GM19467 (cell line): ENCODE data around the gene C4BPB.

ENCODE experiments used
- ATAC-seq: cut with Tn5 transposase; IDR thresholded peaks from one replicate; pipeline ENCODE4 v1.9.1; 2021; ENCODE audit warnings: mild to moderate bottlenecking, moderate library complexity; ENCODE audit not compliant: unreplicated experiment

Gene C4BPB

GRCh38 chr1:207139616-207140015 is 51.0 kb downstream of the C4BPB start:
- ATAC-seq = no peak

GRCh38 chr1:207140536-207140935 is 51.9 kb downstream of the C4BPB start:
- ATAC-seq = no peak

- ATAC-seq = no peak
These were observed 56.9 kb downstream of the C4BPB start for GRCh38 chr1:207145401-207146058.
